RWPE2 (cell line): ENCODE results near the gene NR1D1.

Experiments used
- ATAC-seq: fragments of 200-7000 bp; cut with Tn5 transposase; 3 replicates; pipeline ENCODE4 v1.9.1; 2021; ENCODE audit warnings: low read depth
- DNase-seq: peaks from one replicate; pipeline ENCODE4 v3.0.0-alpha.2; 2020; ENCODE audit warnings: low spot score
- H3K27ac ChIP-seq: fragments of 450-650 bp; 2 replicates; pipeline ENCODE4 v1.5.1; 2017; ENCODE audit warnings: mild to moderate bottlenecking; ENCODE audit not compliant: poor library complexity, severe bottlenecking
- H3K27me3 ChIP-seq: fragments of 250-450 bp; sonication (Bioruptor Pico); 2 replicates; pipeline ENCODE4 v1.5.1; 2021; ENCODE audit warnings: mild to moderate bottlenecking, moderate library complexity; ENCODE audit not compliant: insufficient read depth, poor library complexity, severe bottlenecking
- H3K36me3 ChIP-seq: fragments of 250-450 bp; sonication (Bioruptor Pico); 2 replicates; pipeline ENCODE4 v1.5.1; 2020; ENCODE audit warnings: low read depth, mild to moderate bottlenecking, moderate library complexity
- H3K4me1 ChIP-seq: fragments of 250-450 bp; sonication (Bioruptor Pico); 2 replicates; pipeline ENCODE4 v1.5.1; 2021; ENCODE audit warnings: mild to moderate bottlenecking, moderate library complexity; ENCODE audit not compliant: insufficient read depth, poor library complexity, severe bottlenecking
- H3K4me3 ChIP-seq: fragments of 250-450 bp; sonication (Bioruptor Pico); 2 replicates; pipeline ENCODE4 v1.5.1; 2021; ENCODE audit warnings: mild to moderate bottlenecking, moderate library complexity; ENCODE audit not compliant: severe bottlenecking
- H3K9me3 ChIP-seq: fragments of 250-450 bp; sonication (Bioruptor Pico); 2 replicates; pipeline ENCODE4 v1.5.1; 2021; ENCODE audit warnings: mild to moderate bottlenecking, moderate library complexity; ENCODE audit not compliant: severe bottlenecking
- CTCF ChIP-seq: fragments of 450-650 bp; IDR thresholded peaks from one replicate; pipeline ENCODE4 v1.5.1; 2017; ENCODE audit warnings: mild to moderate bottlenecking, moderate library complexity; ENCODE audit not compliant: poor library complexity, severe bottlenecking

NR1D1 gene

DNA sequence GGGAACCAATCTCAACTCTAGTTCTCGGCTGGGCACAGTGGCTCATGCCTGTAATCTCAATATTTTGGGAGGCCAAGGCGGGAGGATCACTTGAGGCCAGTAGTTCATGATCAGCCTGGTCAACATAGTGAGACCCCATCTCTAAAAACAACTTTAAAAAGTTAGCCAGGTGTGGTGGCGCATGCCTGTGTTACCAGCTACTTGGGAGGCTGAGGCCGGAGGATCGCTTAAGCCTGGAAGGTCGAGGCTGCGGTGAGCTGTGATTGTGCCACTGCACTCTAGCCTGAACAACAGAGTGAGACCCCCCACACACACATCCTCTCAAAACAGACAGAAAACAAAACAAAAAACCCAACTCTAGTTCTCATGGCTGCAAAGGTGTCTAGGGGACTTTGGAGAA, 32.7 kb downstream of the NR1D1 start:
- Histone ChIP-seq H3K9me3 (no peaks in the 10 kb centered on the region), H3K36me3 (no peaks in the 10 kb centered on the region), H3K4me1 (peaks cover 56% of the 10 kb centered on the region), H3K27me3 (no peaks in the 10 kb centered on the region), H3K27ac (peak overlapping the region; percentile 48), H3K4me3 (no peak overlapping the region)
- ATAC-seq (no peak), DNase-seq (no peak)
- no peak for TF ChIP-seq CTCF

GRCh38 chr17:40065769-40066510, 34.4 kb downstream of the NR1D1 start:
- Histone ChIP-seq H3K27ac (peak overlapping the region; percentile 31), H3K4me1 (peaks cover 43% of the 10 kb centered on the region), H3K9me3 (no peaks in the 10 kb centered on the region), H3K27me3 (no peaks in the 10 kb centered on the region), H3K4me3 (no peak overlapping the region), H3K36me3 (no peaks in the 10 kb centered on the region)
- no peak for DNase-seq
- no peak for TF ChIP-seq CTCF
- ATAC-seq = no peak

GRCh38 chr17:40064971-40065768, 35.2 kb downstream of the NR1D1 start:
- Histone ChIP-seq H3K36me3 (no peaks in the 10 kb centered on the region), H3K4me1 (peaks cover 37% of the 10 kb centered on the region), H3K4me3 (no peak overlapping the region), H3K27ac (peak overlapping the region; percentile 31), H3K9me3 (no peaks in the 10 kb centered on the region), H3K27me3 (no peaks in the 10 kb centered on the region)
- DNase-seq = no peak
- TF ChIP-seq CTCF = no peak
- ATAC-seq = no peak; the same call in 2 of the 3 replicates

DNA sequence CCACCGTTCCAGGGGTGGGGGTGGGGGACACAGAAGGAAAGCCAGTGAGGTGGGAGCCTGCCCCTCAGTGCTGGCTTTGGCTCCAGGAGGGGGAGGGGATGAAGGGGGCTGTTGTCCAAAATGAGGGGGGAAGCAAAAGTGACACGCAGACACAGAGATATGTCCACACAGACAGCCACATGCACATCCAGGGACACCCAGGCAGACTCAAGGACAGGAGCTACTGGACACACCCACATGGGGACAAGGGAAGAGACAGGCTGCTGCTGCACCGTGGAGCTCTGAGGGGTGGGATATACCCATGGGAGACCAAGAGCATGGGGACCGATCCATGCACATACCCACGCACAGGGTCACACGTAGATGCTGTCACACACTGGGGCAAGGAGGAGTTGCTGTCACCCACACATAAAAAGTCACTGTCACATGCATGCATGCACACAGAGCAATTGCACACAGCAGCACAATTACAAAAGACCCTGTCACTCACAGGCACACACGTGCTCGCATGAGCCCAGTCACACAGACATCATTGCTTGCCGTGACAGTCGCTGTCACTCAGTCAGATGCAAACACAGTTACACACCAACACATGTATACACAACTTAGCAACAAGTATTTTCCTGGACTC, 36.4 kb downstream of the NR1D1 start:
- Histone ChIP-seq H3K4me1 (peaks cover 26% of the 10 kb centered on the region), H3K36me3 (no peaks in the 10 kb centered on the region), H3K4me3 (peak overlapping the region; percentile 100), H3K27ac (no peak overlapping the region), H3K27me3 (no peaks in the 10 kb centered on the region), H3K9me3 (no peaks in the 10 kb centered on the region)
- TF ChIP-seq CTCF = no peak
- ATAC-seq (no peak), DNase-seq (no peak)
